K562 treated with DMSO at 1 percent for 12 hours (cell line): ENCODE results near the gene MSRB3. TPM values are rescaled to one million over a fixed set of nuclear protein-coding genes. Genes with fewer than 3 reads are reported as not detected.

ENCODE experiments used
- total RNA-seq: library from RNA; unstranded; fragments of 300-600 nt; gene quantifications from 2 replicates; pipeline ENCODE4 v1.2.3, GENCODE V29; 2022; ENCODE audit not compliant: insufficient read depth

MSRB3 gene
- total RNA-seq: not detected in 2 replicates

GRCh38 chr12:65278576-65279368 is at the start of gene MSRB3:
Gene MSRB3, plus strand, starts transcription at chr12:65278683. Its CDS starts 29,897 bp downstream, at chr12:65308580.

Other genes with a start within 250 kb of the MSRB3 start
- gene WIF1, start 157.4 kb upstream of the MSRB3 start, total RNA-seq: not detected in 2 replicates
- 5.7 and 20.1 TPM in 2 replicates for gene LEMD3, start 109.1 kb upstream of the MSRB3 start, total RNA-seq